NCI-H69 (cell line): ENCODE measurements around the gene OR51M1.
"Not testable (repeated sequence)": the region's sequence is repeated elsewhere in the genome, so short reads cannot be mapped to it uniquely, and the experiment has no call there.

Experiments
- DNase-seq: peaks from one replicate; lab custom pipeline; 2025; lab: John Stamatoyannopoulos, UW

The OR51M1 gene, protein sequence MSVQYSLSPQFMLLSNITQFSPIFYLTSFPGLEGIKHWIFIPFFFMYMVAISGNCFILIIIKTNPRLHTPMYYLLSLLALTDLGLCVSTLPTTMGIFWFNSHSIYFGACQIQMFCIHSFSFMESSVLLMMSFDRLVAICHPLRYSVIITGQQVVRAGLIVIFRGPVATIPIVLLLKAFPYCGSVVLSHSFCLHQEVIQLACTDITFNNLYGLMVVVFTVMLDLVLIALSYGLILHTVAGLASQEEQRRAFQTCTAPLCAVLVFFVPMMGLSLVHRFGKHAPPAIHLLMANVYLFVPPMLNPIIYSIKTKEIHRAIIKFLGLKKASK

DNA sequence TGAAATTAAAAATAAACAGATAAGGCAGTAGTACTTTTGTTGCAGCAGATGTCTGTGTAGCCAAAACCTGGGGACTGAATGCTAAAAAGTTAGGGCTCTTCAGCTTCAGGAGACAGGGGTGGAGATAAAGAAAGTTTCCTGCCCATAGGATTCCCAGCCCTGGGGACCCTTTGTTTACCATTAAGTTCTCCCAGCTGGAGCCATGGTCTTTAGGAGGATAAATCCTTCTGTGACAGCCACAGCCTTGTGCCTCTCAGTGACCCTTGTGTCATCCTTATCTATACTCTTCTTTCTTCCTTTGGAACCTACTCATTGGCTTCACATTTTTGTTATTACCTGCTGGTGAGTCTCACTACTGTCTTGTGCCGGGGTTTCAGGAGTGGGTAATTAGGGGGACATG is at the start of gene OR51M1:
Gene OR51M1, plus strand, starts transcription at position 237 of the 400 bp plus-strand sequence. CDS start 5,587 bp downstream, outside the sequence.
- DNase-seq, result no peak

DNA sequence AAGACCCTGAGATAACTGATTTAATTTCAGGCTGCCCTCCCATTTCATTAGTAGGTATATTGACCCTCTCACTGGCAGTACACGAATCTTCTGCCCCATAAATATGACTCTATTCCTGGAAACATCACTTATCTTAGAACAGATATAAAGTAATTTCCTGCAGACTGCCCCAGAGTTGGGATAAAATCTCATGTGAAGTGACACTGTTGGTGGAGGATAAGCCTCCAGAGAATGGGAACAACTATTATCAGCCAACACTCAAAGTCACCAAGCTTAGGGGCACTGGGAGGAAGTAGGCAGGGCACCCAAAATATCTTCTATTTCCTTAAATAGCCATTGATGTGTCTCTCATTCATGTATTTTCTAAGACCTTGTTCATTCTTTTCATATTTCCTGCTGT is 48.4 kb upstream of the OR51M1 start:
- DNase-seq, result no peak

DNA sequence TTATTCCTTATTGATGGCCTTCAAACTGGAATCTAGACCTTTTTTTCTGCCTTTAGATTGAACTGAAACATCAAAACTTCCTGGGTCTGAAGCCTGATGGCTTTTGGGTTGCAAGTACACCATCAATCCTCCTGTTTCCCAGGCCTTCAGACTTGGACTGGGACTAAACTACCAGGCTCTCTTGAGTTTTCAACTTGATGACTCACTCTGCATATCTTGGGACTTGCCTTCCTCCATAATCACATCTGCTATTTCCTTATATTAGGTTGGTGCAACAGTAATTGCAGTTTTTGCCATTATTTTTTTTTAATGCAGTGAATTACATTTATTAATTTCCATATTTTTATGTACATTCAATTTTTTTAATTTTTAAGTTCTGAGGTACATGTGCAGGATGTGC is 47.3 kb upstream of the OR51M1 start:
- DNase-seq, result no peak

DNA sequence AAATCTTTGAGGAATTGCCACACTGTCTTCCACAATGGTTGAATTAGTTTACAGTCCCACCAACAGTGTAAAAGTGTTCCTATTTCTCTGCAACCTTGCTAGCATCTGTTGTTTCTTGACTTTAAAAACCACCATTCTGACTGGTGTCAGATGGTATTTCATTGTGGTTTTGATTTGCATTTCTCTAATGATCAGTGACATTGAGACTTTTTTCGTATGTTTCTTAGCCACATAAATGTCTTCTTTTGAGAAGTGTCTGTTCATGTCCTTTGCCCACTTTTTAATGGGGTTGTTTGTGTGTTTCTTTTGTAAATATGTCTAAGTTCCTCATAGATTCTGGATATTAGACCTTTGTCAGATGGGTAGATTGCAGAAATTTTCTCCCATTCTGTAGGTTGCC is 46.4 kb upstream of the OR51M1 start:
- DNase-seq, result not testable (repeated sequence)

DNA sequence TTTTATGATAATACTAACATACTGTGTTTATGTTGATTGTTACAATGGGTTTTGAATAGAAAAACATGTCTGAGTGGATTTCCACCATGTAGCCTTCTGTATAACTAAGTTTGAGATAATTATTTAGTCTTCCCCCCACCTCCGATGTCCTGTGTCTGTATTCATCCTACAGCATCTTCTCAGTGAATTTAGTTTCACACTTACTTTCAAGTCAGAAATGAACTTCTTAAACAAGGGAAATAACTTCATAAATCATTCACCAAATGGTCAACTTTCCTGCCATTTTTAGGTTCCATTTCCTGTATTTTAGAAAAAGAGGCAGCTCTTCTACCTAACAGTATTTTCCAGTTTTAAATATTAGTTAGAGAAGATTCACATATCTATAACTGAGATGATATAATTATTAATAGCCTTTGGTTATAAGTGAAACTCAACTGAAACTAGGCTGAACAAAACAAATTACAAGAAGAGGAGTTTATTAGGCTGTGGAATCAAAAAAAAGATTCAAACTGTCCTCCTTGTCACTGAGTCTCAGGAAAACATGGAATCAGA is 43.8 kb upstream of the OR51M1 start:
- no peak for DNase-seq

DNA sequence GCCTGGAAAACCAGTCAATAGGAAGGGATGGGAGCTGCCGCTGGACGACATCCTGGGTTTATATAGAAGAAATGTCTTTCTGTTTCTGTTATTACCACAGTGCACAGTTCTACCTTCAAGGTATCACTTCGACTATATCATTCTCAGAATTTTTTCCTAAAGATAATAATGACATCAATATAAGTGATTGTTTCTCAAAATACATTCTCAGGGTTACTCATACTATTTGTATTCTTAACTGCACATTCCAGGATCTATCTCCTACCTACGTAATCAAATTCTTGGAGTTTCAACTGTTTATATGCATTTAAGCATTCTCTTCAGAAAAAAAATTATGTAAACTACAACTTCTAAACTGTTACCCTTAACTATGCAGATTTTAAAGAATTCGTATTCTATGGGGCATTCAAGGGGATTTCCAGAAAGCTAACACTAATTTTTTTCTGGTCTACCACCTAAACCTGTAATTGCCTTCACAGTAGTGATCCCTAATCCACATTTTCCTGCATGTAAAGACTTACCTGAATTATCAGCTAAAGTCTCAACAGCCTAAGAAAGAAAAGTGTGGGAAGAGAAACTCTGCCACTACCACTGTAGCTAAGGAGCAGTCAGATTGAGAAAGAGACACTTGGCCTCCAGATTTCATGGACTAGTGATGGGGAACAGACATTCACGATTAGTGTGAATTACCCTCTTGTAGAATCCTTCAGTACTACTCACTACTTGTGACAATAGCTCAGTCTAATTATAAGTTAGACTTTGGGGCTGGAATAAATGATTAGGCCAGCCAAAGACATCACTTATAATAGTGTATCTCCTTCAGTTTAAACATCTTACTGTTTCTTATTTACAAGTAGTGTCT is 39.9 kb upstream of the OR51M1 start, which contains the start of gene OR51B5:
Gene OR51B5, minus strand, starts transcription at position 51 of the 862 bp plus-strand sequence. Its CDS starts 0 bp downstream, at position 51.
- DNase-seq, result no peak

DNA sequence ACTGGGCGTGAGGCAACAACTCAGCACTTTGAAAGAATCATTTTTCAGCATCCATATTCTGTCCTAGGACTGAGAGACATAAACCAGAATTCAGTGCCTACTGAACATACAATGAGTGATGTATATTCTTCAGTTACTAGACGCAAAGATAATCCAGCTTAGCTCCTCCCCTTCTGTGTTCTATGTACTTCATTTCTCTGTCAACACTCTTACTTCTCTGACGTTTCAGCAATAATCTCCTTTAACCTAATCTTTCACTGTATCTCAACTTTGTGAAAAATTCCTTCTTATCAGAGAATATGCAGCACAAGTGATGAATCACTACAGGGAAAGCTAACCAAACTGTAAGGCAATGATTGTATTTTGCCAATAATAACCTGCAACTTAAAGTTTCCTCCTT is 37.8 kb upstream of the OR51M1 start:
- no peak for DNase-seq

DNA sequence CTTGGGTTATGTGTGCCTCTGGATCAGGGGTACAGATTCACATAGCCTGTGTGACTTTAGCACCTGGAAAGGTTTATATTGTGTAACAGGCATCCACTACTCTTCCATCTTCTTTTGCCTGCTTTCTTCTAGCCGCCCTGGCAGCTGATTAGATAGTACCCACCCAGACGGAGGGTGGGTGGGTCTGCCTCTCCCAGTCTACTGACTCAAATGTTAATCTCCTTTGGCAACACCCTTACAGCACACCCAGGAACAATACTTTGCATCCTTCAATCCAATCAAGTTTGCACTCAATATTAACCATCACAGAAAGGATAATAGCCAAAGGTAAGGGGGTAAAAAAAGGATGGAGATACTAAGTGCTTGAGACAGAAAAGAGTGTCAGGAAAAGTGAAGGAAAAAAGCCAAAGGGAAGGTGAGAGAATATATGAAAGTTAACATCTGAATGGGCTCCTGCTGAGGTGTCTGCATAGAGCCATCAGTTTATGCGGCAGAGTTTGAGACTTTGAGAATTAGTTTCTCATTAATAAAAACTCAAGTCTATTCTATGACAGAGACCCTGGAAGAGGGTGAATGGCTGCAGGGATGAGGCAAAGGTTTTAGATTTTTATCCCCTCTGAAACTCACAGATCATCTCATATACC is 34.9 kb upstream of the OR51M1 start:
- no peak for DNase-seq

DNA sequence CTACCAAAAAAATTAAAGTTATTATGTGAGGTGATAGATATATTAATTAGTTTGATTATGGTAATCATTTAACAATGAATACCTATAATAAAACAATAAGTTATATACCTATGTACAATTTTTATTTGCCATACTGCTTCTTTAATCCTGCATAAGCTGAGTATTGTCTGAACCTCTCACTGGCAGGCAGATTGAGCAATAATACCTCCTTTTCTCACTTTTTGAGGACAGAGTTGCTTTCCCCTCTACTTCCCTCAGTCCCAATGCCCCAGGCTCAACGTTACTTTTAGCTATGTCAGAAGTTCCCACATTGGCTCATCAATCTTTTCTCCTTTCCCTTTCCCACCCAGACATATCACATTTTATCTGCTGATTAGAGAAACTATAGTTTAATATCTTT is 34.1 kb upstream of the OR51M1 start:
- no peak for DNase-seq

DNA sequence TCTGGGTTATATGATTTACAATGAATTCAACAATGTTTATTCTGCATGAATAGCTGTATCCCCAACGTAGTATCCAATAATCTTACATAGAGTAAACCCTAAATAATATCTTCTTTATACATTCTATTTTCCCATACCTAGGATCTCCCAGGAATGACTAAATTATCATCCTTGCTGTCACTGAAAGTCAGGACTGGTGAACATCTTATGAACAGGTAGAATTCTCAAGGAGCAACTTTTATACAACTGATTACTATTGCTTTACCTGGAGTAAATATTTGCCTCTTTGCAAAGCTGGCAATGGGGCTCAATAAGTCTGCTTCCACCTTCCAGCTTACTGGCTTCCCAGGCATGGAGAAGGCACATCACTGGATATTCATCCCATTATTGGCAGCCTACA is 32.4 kb upstream of the OR51M1 start, which contains the start of gene OR51B6:
Gene OR51B6, plus strand, starts transcription at position 301 of the 400 bp plus-strand sequence. Its CDS starts 0 bp downstream, at position 301.
- DNase-seq, result no peak

DNA sequence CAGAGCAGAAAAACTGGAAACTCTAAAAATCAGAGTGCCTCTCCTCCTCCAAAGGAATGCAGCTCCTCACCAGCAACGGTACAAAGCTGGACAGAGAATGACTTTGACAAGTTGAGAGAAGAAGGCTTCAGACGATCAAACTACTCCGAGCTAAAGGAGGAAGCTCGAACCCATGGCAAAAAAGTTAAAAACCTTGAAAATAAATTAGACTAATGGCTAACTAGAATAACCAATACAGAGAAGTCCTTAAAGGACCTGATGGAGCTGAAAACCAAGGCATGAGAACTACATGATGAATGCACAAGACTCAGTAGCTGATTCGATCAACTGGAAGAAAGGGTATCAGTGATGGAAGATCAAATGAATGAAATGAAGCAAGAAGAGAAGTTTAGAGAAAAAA is 27.6 kb upstream of the OR51M1 start:
- not testable (repeated sequence) for DNase-seq

DNA sequence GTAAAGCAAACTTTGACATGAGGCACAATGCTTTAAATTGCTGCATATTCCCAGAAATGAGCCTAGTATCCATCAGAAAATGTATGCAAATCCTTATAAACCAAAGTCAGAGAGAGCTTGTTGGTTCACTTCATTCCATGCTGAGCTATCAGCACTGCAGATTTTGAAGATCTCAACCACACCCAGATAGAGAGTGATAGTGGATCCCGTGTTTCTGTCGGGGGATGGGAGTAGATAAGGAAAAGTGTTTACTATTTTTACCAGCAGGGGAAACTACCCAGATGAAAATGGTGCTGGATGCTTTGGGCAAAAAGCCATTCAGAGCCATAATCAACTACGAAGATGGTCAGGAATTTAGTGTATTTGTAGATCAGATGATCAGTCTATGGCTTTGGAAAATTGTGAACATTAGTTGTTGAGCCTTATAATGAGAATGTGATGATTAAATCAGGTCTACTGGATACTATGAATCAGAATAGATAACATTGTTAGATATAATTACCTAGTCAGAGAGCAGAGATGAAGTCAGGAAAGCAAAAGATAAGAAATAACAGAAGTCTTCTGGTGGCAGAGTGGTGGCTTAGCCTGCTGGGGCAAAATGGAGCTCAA is 21.5 kb upstream of the OR51M1 start:
- no peak for DNase-seq

DNA sequence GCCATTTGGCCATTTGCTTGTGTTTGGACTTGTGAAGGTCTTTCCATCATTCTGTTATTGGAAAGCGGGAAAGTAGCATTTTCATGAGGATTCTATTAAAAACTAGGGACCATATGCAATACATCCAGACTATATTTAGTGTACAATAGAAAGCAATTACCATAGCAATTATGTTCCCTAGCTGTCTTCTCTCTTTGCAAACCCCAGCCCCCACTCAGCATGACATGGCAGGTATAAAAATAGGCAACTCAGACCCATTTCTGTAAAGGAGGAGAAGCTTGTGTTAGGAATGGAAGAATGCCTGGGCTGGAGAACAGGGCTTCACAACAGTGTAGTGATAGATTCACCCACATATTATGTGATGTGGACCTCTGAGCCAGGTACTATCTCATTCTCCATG is 19.9 kb upstream of the OR51M1 start:
- DNase-seq, result no peak

DNA sequence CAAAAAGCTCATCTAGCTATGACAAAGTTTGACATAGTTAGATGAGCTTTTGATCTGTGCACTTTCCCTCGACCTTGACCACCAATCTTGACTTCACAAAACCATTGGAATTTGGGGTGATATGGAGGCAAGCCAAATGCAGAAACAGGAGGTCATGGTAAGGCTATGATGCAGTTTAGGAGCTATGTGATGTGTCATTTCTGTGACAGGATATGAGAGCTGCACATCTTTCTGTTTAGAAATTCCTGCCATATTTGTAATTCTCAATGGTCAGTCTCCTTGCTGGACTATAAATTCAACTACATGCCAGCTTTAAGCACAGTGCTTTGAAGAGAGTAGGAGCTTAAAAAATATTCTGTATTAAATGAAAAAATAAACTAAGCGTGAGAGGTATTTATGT is 19.4 kb upstream of the OR51M1 start:
- DNase-seq, result no peak

DNA sequence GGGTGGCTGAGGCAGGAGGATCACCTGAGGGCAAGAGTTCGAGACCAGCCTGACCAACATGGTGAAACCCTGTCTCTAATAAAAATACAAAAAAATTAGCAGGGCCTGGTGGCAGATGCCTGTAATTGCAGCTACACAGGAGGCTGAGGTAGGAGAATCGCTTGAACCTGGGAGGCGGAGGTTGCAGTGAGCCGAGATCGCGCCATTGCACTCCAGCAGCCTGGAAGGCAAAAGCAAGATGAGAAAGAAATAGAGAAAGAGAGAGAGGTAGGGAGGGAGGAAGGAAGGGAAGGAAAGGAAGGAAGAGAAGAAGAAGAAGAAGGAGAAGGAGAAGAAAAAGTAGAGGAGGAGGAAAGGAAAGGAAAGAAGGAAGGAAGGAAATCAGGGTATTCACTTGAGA is 17.2 kb upstream of the OR51M1 start:
- not testable (repeated sequence) for DNase-seq

DNA sequence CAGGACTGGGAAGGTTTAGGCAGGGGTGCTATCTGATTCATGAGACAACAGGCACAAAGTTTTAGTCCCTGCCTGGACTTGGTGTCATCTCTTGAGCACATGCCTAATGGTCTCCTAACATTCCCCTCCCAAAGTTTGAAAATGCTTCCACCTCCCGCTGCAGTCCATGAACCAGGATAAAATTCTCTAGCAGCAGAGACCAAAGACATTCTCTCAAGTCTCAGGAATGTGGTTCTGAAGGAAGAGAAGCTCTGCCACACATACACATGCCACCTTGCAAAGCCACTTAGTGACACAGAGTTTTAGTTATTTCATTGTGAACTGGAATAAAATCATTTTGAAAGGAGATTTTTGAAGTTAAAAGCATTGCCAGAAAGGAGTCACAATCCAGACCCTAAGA is 16.8 kb upstream of the OR51M1 start:
- DNase-seq, result no peak

DNA sequence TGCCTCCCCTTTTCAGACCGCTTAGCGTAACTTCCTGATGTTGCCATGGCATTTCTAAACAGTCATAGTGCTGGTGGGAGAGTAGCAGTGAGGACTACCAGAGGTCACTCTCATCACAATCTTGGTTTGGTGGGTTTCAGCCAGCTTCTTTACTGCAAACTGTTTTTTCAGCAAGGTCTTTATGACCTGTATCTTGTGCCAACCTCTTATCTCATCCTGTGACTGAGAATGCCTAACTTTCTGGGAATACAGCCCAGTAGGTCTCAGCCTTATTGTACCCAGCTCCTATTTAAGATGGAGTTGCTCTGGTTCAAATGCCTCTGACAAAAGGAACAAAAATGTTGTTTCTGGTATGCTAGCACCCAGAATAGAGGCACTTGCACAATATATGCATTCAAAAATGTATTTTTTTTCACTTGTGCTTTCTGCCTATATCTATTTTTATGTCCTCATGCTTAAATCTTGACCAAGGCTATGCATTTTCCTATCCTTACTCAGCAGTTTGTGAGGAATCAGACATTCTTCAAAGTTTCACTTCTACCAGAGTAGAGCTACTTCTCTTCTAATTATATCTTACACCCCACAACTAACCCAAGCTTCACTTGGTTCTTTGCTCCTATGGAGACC is 16.1 kb upstream of the OR51M1 start:
- DNase-seq, result no peak

DNA sequence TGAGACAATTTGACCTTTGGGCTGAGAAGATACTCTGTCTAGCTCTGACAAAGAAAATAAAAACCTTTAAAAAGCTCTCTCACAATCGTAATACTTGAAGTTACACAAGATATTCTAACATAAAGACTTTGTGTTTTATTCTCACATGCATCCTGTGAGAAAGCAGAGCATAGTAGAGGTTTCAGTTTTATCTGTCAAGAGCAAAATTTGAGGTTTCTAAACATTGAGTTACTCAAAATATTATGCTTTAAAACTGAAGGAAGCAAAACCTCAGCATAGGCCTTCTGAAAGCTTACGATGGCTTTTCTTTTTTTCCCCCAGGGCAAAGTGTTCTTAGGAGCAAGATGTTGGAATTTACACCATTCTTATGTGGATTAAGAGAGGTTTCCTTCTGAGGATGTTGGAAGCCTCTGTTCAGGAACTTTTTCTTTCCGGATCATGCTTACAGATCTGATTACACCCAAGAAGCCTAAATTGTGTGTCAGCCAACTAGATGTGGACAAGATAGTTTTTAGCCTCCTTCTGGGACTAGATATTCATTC is 15.0 kb upstream of the OR51M1 start:
- no peak for DNase-seq

DNA sequence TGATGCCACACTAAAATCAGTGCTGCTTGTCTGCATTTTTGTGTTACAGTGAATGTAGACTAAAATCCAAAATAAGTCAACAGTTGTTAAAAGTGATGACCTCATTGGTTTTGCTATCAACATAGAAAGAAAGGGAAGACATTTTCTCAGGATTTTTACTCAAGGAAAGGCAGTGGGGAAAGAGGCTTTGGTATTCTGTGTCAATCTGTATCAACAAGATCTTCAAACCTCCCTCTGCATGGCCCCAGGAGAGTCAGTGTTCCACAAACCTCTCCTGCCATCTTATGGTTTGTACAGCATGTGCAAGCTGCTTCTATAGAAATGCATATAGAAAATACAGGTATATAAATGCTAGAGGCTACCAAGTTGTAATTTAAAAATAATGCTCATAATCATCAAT is 13.8 kb upstream of the OR51M1 start:
- DNase-seq, result peak; percentile 15

DNA sequence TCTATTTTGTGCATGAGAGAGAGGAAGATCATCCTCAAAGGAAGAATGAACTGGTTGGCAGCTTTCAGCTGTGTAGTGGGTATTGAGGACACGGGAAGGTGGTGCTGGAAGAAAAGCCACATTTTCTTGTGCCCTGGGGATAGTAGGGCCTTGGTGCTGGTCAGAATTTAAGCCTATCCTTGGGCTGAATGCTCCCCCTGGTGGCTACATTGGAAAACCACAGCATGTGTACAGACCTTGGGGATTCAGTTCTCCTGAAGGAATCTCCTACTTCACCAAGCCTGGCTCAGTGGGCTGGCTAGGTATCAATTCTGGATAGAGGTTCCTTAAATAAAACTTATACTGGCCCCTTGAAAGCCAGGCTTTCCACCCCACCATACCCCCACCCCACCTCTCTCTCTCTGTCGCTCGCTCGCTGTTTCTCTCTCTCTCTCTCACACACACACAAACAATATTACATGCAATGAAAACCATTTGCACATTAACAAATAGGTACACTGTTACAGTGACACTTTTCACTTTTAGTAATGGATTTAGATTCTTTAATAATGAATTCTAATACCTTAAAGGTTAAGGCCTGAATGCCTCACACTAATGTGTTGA is 2.8 kb upstream of the OR51M1 start:
- peak; percentile 64 for DNase-seq

DNA sequence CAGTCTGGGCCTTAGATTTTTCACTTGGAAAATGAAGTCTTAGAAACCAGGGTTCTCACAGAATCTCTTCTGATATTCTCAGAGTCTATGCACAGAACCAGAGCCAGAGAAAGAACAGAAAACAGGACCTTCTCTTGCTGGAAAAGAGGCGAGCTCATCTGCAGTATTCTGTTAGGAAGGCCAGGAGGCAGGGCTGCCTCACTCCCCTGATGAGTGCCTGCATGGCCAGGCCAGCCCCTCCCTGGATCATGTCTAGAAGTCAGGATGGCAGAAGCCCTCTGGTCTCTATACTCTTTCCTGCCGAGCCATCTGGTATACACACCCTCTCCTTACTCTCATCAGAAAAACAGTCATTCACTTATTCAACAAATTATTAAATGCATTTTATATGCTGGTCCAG is 723 bp downstream of the OR51M1 start:
- DNase-seq, result no peak
